SU-DHL-6 (cell line): Measurements from ENCODE around the gene LRRC10.

Experiments used
- EZH2phosphoT487 ChIP-seq: fragments of 200-600 bp; sonication (generic), shearing (Covaris generic); conservative IDR thresholded peaks from 2 replicates; pipeline ENCODE4 v1.6.1; 2018; ENCODE audit warnings: mild to moderate bottlenecking, antibody characterized with exemption, low read length, moderate library complexity, mixed read lengths
- TF ChIP-seq, protein P1 (sequence below): fragments of 200-600 bp; sonication (generic); IDR thresholded peaks from one replicate; pipeline ENCODE4 v1.5.1; 2017; ENCODE audit warnings: antibody characterized with exemption, mild to moderate bottlenecking, low read length, moderate library complexity; ENCODE audit not compliant: insufficient read depth, poor library complexity, severe bottlenecking

DNA sequence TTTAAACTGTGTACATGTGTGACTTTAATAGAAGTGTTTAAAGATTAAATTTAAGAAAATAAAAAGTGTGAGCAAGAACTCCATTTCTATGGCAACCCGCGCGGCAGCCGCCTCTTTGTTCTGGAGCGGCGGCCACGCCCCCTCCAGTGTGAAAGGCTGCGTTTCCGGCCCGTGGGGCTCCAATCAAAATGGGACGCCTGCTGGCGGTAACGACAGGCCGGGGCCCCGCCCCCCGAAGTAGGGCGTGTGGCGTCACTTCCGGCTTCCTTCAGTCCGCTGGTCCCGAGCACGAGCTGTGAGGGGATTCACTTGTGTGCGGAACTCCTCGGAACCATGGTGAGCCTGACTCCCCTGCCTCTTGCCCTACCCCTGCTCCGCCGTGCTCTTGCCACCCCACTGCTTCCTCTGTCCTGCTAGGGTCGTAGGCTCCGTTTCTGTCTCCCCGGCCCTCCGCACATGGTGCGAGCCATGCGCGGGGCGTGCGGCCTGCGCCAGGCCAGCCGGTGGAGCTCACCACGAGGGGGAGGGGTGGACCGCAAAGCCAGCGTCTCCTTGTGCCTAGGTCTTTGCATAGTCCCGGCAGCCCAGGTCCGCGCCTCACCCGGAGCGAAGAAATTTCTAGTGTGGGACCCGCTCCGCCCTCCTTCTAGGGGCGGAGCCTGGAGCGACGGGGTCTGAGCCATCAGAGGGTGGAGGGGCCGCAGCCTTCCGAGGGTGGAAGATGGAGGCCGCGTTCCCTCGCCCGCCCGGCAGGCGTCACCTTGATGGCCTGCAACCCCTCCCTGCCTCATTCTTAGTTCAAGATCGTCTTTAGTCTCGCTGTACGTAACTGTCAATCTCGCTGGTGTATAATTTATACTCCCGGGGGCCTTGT lies 25.3 kb downstream of the LRRC10 start, which contains the start of gene CCT2:
- TF ChIP-seq, protein P1, sequence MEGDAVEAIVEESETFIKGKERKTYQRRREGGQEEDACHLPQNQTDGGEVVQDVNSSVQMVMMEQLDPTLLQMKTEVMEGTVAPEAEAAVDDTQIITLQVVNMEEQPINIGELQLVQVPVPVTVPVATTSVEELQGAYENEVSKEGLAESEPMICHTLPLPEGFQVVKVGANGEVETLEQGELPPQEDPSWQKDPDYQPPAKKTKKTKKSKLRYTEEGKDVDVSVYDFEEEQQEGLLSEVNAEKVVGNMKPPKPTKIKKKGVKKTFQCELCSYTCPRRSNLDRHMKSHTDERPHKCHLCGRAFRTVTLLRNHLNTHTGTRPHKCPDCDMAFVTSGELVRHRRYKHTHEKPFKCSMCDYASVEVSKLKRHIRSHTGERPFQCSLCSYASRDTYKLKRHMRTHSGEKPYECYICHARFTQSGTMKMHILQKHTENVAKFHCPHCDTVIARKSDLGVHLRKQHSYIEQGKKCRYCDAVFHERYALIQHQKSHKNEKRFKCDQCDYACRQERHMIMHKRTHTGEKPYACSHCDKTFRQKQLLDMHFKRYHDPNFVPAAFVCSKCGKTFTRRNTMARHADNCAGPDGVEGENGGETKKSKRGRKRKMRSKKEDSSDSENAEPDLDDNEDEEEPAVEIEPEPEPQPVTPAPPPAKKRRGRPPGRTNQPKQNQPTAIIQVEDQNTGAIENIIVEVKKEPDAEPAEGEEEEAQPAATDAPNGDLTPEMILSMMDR: no peak
- no peak for TF ChIP-seq EZH2phosphoT487
